ENCODE results near the gene HMCN2.
"Not testable (repeated sequence)": the region's sequence is repeated elsewhere in the genome, so short reads cannot be mapped to it uniquely, and the experiment has no call there.

Gene HMCN2

GRCh38 chr9:130264414-130265350, 878 bp upstream of the HMCN2 start:
- DNase-seq, result no peak

- DNase-seq, result no peak
Observed at GRCh38 chr9:130266236-130267098, 907 bp downstream of the HMCN2 start.

GRCh38 chr9:130267930-130268329, 2.4 kb downstream of the HMCN2 start:
- no peak for DNase-seq

GRCh38 chr9:130268521-130269211, 3.1 kb downstream of the HMCN2 start:
- DNase-seq, result no peak

GRCh38 chr9:130271473-130271872, 5.9 kb downstream of the HMCN2 start:
- DNase-seq, result no peak

GRCh38 chr9:130275156-130275555, 9.6 kb downstream of the HMCN2 start:
- DNase-seq, result no peak

GRCh38 chr9:130276121-130276520, 10.6 kb downstream of the HMCN2 start:
- no peak for DNase-seq

- DNase-seq, result no peak
Observed at GRCh38 chr9:130276955-130277354, 11.4 kb downstream of the HMCN2 start.

GRCh38 chr9:130277525-130277924, 12.0 kb downstream of the HMCN2 start:
- DNase-seq, result not testable (repeated sequence)

GRCh38 chr9:130283539-130284248, 18.1 kb downstream of the HMCN2 start:
- DNase-seq, result no peak

GRCh38 chr9:130284249-130284625, 18.7 kb downstream of the HMCN2 start:
- DNase-seq, result no peak

- DNase-seq, result no peak
Observed at GRCh38 chr9:130284690-130285089, 19.1 kb downstream of the HMCN2 start.

- no peak for DNase-seq
Observed at GRCh38 chr9:130285271-130285670, 19.7 kb downstream of the HMCN2 start.

- DNase-seq, result no peak
Observed at GRCh38 chr9:130286072-130286770, 20.7 kb downstream of the HMCN2 start.

- DNase-seq, result no peak
Observed at GRCh38 chr9:130286781-130287428, 21.3 kb downstream of the HMCN2 start.

GRCh38 chr9:130287736-130288135, 22.2 kb downstream of the HMCN2 start:
- no peak for DNase-seq

GRCh38 chr9:130288393-130288792, 22.8 kb downstream of the HMCN2 start:
- DNase-seq, result no peak

- DNase-seq, result no peak
Observed at GRCh38 chr9:130288926-130289690, 23.5 kb downstream of the HMCN2 start.

GRCh38 chr9:130289711-130290241, 24.2 kb downstream of the HMCN2 start:
- DNase-seq, result no peak

Data from NCI-H226 (cell line).